ENCODE data around the gene CELSR3. TPM values are rescaled to one million over a fixed set of nuclear protein-coding genes. Genes with fewer than 3 reads are reported as not detected.

The CELSR3 gene
- total and polyA plus RNA-seq, 2 of the 4 experiments (the other 2 are of a cell fraction), result 0.18 to 0.63 TPM

DNA sequence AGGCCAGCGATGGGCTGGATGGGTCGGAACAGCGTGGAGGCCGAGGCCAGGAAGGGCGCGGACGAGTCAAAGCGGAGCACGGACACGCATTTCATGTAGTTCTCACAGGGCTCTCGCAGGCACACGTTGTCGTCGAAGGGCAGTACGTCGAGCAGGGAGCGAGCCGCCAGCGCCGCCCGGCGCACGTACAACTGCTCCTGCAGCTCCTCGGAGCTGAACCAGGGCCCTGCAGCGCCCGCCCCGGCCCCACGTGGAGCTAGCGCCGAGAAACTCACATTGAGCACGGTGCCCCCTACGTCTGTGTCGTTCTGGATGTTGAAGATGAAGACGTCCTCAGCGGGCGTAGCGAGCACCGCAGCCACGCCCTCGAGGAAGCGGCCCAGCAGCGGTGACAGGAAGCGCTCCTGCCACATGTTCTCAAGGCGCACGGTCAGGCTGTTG lies 5.8 kb downstream of the CELSR3 start:
- peak overlapping the region; percentile 39 for H3K9ac ChIP-seq (ENCODE audit: low read depth, low read length)
- peak overlapping the region; percentile 17; the same call in 1 of the 2 replicates for H3K27ac ChIP-seq (ENCODE audit: insufficient read depth, low read length)
- H2BK20ac ChIP-seq (ENCODE audit: low read depth, low read length), result no peak overlapping the region
- no peak overlapping the region for H3K14ac ChIP-seq (replicated peaks; ENCODE audit: low read depth, low read length)
- peak overlapping the region; percentile 31; the same call in 1 of the 2 replicates for H3K4ac ChIP-seq (ENCODE audit: low read depth, low read length)
- WGBS, 2 experiments (ENCODE audit: extremely low coverage in 2 of 2, insufficient read length in 1 of 2), result 54% methylated on average over 17 of the region's 45 CpGs; no CpG with 5 or more reads in 1 of the 2 experiments
- ChIA-PET CTCF (interaction anchor here (1.0 kb wide), 1 partner anchor 22 kb away, joined by 3 read pairs; no protein-coding TSS in a partner anchor), POLR2A (ENCODE audit: unreplicated experiment) (no interaction called here)
- dilution Hi-C loops (cut with HindIII; ENCODE audit: low sequenced_read_pairs, unreplicated experiment), result no loop called here
- H3K79me1 ChIP-seq (ENCODE audit: low read depth in 1 of 2, low read length in 2 of 2), result no peaks in the 10 kb centered on the region
- peak overlapping the region; percentile 11 for H2AK9ac ChIP-seq (replicated peaks; ENCODE audit: low read depth, low read length, poor library complexity)
- in situ Hi-C loops (cut with MboI; ENCODE audit: low sequenced_read_pairs), result no loop called here
- H3K9me1 ChIP-seq (ENCODE audit: insufficient read depth, low read length), result no peaks in the 10 kb centered on the region
- no peak overlapping the region; the same call in 1 of the 2 replicates for H2BK120ac ChIP-seq (ENCODE audit: low read depth, low read length)
- H4K20me1 ChIP-seq (ENCODE audit: insufficient read depth, low read length), result no peaks in the 10 kb centered on the region
- H2BK5ac ChIP-seq (ENCODE audit: low read depth, low read length, poor library complexity, severe bottlenecking), result no peak overlapping the region
- H3K4me3 ChIP-seq (ENCODE audit: insufficient read depth, low read depth, low read length), result no peak overlapping the region
- peak overlapping the region; percentile 64 to 70; a peak in 2 of 4 replicates for H4K8ac ChIP-seq (ENCODE audit: low read depth in 2 of 2, low read length in 2 of 2)
- TF ChIP-seq FOS (IDR thresholded peaks at IDR 0.05; ENCODE audit: low read depth, low read length) (no peak), RFX5 (IDR thresholded peaks at IDR 0.05; ENCODE audit: low read depth, low read length) (no peak), RCOR1 (IDR thresholded peaks at IDR 0.05; ENCODE audit: insufficient replicate concordance, low read length) (no peak), BHLHE40 (IDR thresholded peaks at IDR 0.05; ENCODE audit: low read depth, low read length) (no peak)
- TF ChIP-seq, protein P1, sequence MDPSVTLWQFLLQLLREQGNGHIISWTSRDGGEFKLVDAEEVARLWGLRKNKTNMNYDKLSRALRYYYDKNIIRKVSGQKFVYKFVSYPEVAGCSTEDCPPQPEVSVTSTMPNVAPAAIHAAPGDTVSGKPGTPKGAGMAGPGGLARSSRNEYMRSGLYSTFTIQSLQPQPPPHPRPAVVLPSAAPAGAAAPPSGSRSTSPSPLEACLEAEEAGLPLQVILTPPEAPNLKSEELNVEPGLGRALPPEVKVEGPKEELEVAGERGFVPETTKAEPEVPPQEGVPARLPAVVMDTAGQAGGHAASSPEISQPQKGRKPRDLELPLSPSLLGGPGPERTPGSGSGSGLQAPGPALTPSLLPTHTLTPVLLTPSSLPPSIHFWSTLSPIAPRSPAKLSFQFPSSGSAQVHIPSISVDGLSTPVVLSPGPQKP (IDR thresholded peaks at IDR 0.05; ENCODE audit: borderline replicate concordance, low read depth, low read length), result no peak
- H3K4me2 ChIP-seq (ENCODE audit: low read depth, low read length), result peak overlapping the region; percentile 50; the same call in 1 of the 2 replicates
- H2AFZ ChIP-seq (replicated peaks; ENCODE audit: low read length, poor library complexity), result peak overlapping the region; percentile 97
- H3K9me3 ChIP-seq (ENCODE audit: control insufficient read depth, insufficient read depth, low read length), result no peaks in the 10 kb centered on the region
- no peak overlapping the region for H3K18ac ChIP-seq (ENCODE audit: low read depth, low read length)
- no peaks in the 10 kb centered on the region; the same call in 1 of the 2 replicates for H3K27me3 ChIP-seq (ENCODE audit: control insufficient read depth, insufficient read depth, low read length)
- no peak overlapping the region for H3K56ac ChIP-seq (ENCODE audit: extremely low read depth, insufficient read depth, low read length)
- no peaks in the 10 kb centered on the region for H3K36me3 ChIP-seq (ENCODE audit: control insufficient read depth, insufficient read depth, low read length)
- intact Hi-C loops (cut with micrococcal nuclease), result loop anchor here (2.0 kb wide), 1 partner anchor 44 kb away; no protein-coding TSS in a partner anchor
- BruUV-seq (replicated peaks), result no TSS peak
- H4K5ac ChIP-seq (ENCODE audit: low read depth, low read length), result no peak overlapping the region
- H4K91ac ChIP-seq (ENCODE audit: insufficient read depth, low read depth, low read length), result peak overlapping the region; percentile 56; the same call in 1 of the 2 replicates
- H2AK5ac ChIP-seq (ENCODE audit: low read depth, low read length), result peak overlapping the region; percentile 70; the same call in 1 of the 2 replicates
- peaks cover 3% of the 10 kb centered on the region; the same call in 1 of the 2 replicates for H3K4me1 ChIP-seq (ENCODE audit: control insufficient read depth, insufficient read depth, low read length)
- ATAC-seq (ENCODE audit: low read depth) (no peak), DNase-seq (no peak)
- no peak overlapping the region for H3K23ac ChIP-seq (ENCODE audit: low read depth, low read length)
- H2BK15ac ChIP-seq (ENCODE audit: low read depth, low read length), result no peak overlapping the region
